Measurements from ENCODE around the gene CTCF.

- TF ChIP-seq, protein P1, sequence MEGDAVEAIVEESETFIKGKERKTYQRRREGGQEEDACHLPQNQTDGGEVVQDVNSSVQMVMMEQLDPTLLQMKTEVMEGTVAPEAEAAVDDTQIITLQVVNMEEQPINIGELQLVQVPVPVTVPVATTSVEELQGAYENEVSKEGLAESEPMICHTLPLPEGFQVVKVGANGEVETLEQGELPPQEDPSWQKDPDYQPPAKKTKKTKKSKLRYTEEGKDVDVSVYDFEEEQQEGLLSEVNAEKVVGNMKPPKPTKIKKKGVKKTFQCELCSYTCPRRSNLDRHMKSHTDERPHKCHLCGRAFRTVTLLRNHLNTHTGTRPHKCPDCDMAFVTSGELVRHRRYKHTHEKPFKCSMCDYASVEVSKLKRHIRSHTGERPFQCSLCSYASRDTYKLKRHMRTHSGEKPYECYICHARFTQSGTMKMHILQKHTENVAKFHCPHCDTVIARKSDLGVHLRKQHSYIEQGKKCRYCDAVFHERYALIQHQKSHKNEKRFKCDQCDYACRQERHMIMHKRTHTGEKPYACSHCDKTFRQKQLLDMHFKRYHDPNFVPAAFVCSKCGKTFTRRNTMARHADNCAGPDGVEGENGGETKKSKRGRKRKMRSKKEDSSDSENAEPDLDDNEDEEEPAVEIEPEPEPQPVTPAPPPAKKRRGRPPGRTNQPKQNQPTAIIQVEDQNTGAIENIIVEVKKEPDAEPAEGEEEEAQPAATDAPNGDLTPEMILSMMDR (conservative IDR thresholded peaks at IDR 0.05; ENCODE audit: low read depth, low read length) = no peak
- TF ChIP-seq EZH2phosphoT487 (IDR thresholded peaks at IDR 0.05; ENCODE audit: borderline replicate concordance, low read length) (no peak), EZH2 (IDR thresholded peaks at IDR 0.05; ENCODE audit: low read length, unreplicated experiment) (no peak)
Observed at GRCh38 chr16:67672306-67672705, 110.0 kb downstream of the CTCF start.
